Measurements from ENCODE around the gene KMT5C.
A peak's percentile ranks its signal among the peaks of the same experiment; 100 is the strongest.

KMT5C gene

DNA sequence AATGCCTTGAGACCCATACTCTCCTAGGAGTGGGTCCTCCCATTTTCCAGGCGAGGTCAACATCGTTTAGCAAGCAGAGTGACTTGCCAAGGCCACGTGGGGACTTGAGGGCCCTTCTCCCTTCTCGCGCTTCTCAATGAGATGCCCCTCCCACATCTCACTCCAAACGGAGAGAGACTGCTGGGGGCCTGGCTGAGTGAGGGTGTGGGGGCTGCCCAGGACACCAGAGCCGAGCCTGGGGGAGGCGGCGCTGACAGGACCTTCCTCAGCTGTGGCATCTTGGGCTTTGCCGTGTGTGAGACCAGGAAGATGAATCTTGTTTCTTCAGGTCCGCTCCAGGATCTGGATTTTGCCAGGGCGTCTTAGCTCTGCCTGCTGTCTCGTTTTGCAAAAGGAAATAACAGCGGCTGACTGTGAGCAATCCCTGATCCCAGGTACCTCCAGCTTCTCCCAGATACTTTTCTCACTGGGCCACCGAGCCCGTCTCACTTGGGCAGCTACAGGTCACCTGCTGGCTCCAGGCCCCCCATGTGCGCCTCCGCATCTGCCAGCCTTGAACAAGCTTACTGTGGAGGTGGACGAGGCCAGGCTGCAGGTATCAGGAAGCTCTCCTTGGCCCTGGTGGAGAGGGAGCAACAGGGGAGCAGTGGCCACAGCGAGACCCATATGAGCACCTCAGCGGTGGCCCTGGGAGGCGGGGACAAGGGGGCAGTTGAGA, 8.8 kb downstream of the KMT5C start:
- no peak for DNase-seq

GRCh38 chr19:55350620-55351315, 11.1 kb downstream of the KMT5C start:
- no peak for DNase-seq

- no peak for DNase-seq
These were observed 12.4 kb downstream of the KMT5C start for GRCh38 chr19:55352040-55352439.

- DNase-seq, result no peak
These were observed 13.0 kb downstream of the KMT5C start for GRCh38 chr19:55352549-55353145.

GRCh38 chr19:55353356-55353802, 13.7 kb downstream of the KMT5C start:
- DNase-seq, result no peak

DNA sequence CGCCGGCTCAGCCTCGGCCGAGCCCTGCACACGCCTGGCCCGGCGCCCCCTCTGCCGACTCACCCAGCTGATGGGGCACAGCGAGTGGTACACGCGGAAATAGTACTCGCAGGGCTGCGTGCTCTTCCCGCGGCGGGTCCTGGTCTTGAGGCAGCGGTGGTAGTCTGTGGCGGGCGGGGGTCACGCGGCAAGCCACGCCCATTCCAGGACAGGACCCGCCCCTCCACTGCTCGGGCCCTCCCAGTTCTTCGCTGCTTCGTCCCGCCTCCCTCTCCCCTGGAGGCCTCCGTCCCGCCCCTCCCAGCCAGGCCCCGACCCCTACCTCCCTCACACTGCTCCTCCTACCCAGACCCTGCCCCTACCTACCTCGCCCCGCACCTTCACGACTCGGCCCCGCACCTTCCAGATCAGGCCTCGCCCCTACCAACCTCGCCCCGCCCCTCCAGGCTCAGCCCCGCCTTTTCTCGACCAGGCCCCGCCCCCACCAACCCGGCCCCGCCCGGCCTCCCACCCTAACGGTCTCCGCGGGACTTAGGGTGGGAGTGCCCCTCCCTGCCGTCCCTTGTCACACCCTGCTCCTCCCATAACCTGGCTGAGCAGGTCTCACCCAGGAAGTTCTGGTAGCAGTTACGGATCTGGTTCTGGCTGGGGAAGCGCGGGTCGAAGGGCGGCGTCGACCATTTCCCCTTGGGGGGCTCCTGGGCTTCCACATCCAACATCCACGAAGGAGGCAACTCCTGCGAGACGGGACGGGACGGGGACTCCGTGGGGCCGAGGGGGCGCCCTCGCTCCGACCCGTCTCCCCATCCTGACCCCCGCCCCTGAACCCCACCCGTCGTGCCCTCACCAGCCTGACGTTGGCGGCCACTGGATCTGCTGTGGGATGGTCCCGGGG, 14.4 kb downstream of the KMT5C start:
- DNase-seq, result peak; percentile 22 to 55 (median 36)

DNA sequence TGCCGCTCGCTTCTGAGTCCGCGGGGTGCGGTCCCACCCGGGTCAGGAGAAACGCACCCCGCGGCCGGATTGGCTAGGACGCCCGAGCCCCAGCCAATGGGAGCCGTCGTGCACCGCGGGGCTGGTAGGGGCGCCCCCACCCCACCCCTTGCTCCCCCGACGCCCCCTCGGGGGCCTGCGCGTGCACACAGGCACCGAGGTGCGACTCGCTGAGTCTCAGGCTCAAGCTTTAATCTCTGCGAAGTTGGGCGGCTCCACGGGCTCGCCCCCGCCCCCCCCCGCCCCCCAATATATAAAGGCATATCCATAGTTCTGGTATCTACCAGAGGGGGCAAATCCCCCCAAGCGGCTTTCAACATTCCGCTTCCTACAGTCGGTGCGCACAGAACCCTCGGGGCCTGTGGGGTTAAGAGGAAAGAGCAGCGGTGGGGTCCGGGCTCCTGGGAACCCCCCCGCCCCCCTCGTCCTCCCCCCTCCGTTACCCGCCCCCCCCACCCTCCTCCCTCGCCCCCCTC, 15.1 kb downstream of the KMT5C start, which contains the start of gene COX6B2:
TSS of gene COX6B2 (minus strand) at position 22 of the 515 bp plus-strand sequence. CDS start 198 bp downstream, outside the sequence.
- no peak for DNase-seq

- DNase-seq, result no peak
These were observed 15.6 kb downstream of the KMT5C start for GRCh38 chr19:55355213-55355821.

GRCh38 chr19:55358493-55358892, 18.8 kb downstream of the KMT5C start:
- DNase-seq, result no peak

DNA sequence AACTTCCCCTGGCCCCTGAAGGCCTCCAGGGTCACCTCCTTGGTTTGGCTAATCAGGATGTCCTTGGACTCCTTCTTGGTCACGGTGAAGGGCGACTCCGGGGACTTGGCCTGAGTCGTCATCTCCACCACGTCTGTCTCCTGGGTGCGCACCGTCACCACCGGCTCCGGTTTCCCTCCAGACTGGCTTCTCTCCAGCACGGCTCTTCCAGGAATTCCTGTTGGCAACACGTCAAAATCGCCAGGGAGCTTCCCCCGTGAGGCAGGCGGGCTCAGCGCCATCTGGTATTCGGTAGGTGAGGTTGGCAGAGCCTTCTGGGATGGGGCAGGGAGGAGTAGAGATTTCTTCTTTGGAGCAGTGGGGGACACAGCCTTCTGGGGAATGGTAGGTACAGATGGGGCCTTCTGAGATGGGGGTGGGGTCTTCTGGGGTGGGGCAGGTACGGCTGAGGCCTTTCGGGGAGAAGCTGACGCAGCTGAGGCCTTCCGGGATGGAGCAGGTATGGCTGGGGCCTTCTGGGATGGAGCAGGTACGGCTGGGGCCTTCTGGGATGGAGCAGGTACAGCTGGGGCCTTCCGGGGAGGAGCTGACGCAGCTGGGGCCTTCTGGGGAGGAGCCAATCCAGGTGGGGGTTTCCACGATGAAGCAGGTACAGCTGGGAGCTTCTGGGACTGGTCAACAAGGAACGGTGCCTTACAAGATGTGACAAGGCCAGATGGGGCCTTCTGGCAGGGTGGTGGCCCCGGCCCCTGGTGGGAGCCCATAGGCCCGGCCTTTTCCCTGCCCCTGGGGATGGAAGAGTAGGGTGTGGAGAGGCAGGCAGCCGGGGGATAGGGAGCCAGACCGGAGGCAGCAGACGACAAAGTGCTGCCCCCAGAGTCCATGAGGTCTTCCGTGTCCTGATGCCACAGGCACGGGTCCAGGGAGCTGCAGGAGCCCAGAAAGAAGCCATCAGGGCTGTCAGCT, 19.6 kb downstream of the KMT5C start:
- no peak for DNase-seq

- no peak for DNase-seq
These were observed 21.2 kb downstream of the KMT5C start for GRCh38 chr19:55360902-55361301.

DNA sequence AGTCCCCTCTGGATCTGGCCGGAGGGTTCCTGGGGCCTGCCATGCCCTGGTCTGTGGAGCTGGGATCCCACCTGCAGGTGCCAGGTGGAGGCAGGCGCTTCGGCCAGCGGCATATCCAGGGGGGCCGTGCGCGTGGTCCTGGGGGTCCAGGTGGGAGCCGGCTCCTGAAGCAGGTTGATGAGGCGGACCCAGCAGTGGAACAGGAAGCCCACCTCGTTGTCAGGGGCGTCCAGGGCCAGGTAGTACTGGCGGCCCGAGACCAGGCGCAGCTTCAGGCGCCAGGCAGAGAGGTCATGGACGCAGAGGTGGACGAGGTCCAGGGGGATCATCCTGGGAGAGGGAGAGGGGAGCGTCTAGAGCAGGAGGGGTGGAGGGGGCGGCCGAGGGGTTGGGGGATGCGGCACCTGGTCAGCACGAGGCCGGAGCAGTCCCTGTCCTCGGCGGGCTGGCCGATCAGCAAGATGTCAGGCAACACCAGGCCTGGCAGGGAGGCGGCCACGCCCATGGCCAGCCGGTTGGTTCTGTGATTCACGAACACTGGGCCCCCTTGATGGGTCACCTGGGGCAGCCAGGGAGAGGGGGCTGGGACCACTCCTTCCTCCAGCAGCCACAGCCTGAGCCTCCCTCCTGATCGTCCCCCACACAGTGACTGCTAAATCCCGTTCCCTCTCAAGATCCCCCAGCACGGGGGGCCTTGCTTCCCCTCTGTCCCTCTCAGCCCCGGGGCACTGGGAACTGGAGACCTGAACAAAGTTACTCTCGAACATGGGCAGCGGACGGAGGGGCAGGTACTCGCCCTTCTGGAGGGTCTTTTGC, 22.7 kb downstream of the KMT5C start:
- DNase-seq, result no peak

GRCh38 chr19:55362990-55363716, 23.5 kb downstream of the KMT5C start, which contains the start of gene GARIN5B:
GARIN5B (minus strand) TSS chr19:55363260; CDS start chr19:55363066, 194 bp downstream.
- DNase-seq, result no peak

- no peak for DNase-seq
These were observed 25.6 kb downstream of the KMT5C start for GRCh38 chr19:55365245-55365644.

GRCh38 chr19:55365964-55366363, 26.3 kb downstream of the KMT5C start:
- DNase-seq, result no peak

GRCh38 chr19:55366790-55367189, 27.1 kb downstream of the KMT5C start:
- DNase-seq, result no peak

DNA sequence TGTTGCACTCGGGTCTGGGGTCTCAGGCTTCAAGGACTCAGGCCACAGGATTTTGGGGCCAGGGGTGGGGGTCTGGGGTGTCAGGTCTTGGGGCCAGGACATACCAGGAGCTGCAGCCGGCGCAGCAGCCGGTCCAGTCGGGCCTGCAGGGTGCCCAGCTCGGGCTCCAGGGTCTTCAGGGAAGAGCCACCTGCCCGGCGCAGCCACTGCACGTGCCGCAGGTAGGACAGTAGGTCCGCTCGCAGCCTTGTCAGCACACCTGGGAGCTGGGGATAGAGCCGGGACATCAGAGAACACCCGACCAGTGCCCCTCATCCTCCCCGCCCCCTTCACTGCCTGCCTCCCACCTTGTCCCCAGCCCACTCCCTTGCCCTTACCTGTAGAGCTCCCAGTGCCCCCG, 28.4 kb downstream of the KMT5C start:
- DNase-seq, result no peak

DNA sequence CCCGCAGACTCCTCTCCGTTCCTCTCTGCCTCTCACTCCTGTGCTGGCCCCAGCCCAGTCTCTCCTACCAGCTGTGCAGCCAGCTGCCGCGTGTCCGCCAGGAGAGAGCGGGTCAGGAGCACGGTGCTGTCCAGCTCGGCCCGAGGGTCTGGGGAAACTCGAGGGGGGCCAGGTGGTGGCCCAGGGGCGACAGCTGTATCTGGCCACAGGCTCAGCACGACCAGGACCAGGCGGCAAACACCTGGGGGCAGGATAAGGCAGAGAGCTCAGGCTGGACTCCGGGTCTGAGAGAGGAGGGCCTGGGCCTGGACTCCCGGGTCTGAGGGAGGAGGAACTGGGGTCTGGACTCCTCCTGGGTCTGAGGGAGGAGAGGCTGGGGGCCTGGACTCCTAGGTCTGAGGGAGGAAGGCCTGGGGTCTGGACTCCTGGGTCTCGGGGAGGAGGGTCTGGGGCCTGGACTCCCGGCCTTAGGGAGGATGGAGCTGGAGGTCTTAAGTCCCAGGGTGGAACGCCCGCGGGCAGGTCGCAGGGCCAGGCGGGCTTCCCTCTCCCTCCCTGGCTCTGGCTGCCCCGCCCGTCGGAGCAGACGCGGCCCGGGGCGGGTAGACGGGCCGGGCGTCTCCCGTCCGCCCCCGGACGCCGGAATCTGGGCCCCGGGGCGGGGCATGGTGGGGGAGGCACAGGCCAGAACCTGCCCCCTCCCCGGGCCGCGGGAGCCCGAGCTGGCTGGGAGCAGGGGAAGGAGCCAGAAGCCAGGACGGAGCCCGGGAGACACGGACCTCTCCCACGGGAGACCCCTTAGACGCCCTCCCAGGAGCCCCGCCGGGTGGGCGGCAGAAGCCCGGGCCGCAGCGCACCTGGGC, 29.3 kb downstream of the KMT5C start:
- peak in 1 of 4 experiments; percentile 6 for DNase-seq
